Subcutaneous adipose tissue (tissue), 4 donors: ENCODE results near the gene EMX1. TPM values are rescaled to one million over a fixed set of nuclear protein-coding genes. Genes with fewer than 3 reads are reported as not detected.

Source experiments
- CTCF ChIP-seq: fragments of 450-650 bp; IDR thresholded peaks from one replicate; pipeline ENCODE4 v1.5.1; 2016; ENCODE audit warnings: low read depth, mild to moderate bottlenecking, control low read depth, antibody characterized with exemption, moderate library complexity
- total RNA-seq, 4 donors: library from RNA; depleted of rRNA; stranded (reverse); fragments of >200 nt; gene quantifications; one replicate each; pipeline ENCODE4 v1.1.0, GENCODE V29; 2016

EMX1 gene
- total RNA-seq, 4 donors from 2014 or later = not detected

- no peak for TF ChIP-seq CTCF
These were observed 579 bp upstream of the EMX1 start for GRCh38 chr2:72916743-72917137.

- no peak for TF ChIP-seq CTCF
These were observed 696 bp downstream of the EMX1 start for GRCh38 chr2:72917877-72918553.

GRCh38 chr2:72919414-72920317 is 2.3 kb downstream of the EMX1 start:
- no peak for TF ChIP-seq CTCF

GRCh38 chr2:72920318-72921087 is 3.2 kb downstream of the EMX1 start:
- no peak for TF ChIP-seq CTCF

- TF ChIP-seq CTCF = no peak
These were observed 4.0 kb downstream of the EMX1 start for GRCh38 chr2:72921088-72921851.

- no peak for TF ChIP-seq CTCF
These were observed 4.5 kb downstream of the EMX1 start for GRCh38 chr2:72921853-72922252.
